Activated CD4-positive, alpha-beta T cell treated with anti-CD3 and anti-CD28 coated beads for 24 hours (primary cell): ENCODE results near the gene SLC13A3.
A peak's percentile ranks its signal among the peaks of the same experiment; 100 is the strongest.
"Not testable (repeated sequence)": the region's sequence is repeated elsewhere in the genome, so short reads cannot be mapped to it uniquely, and the experiment has no call there.

Experiments
- DNase-seq, 2 donors: peaks; one replicate each; pipeline ENCODE4 v3.0.0-alpha.2; 2020; ENCODE audit warnings: low read depth in 2 of 2

SLC13A3 gene

GRCh38 chr20:46681032-46681854 is 30.0 kb upstream of the SLC13A3 start:
- DNase-seq = peak; percentile 57 to 59

- no peak for DNase-seq
These were observed 29.4 kb upstream of the SLC13A3 start for GRCh38 chr20:46680684-46681031.

- no peak for DNase-seq
These were observed 27.3 kb upstream of the SLC13A3 start for GRCh38 chr20:46678516-46678915.

GRCh38 chr20:46677608-46678007 is 26.3 kb upstream of the SLC13A3 start:
- DNase-seq = no peak

GRCh38 chr20:46676649-46677316 is 25.5 kb upstream of the SLC13A3 start:
- not testable (repeated sequence) for DNase-seq

GRCh38 chr20:46674253-46675083 is 23.2 kb upstream of the SLC13A3 start:
- DNase-seq = no peak

- no peak for DNase-seq
These were observed 22.4 kb upstream of the SLC13A3 start for GRCh38 chr20:46673394-46674252.

- no peak for DNase-seq
These were observed 21.4 kb upstream of the SLC13A3 start for GRCh38 chr20:46672543-46673148.

GRCh38 chr20:46671866-46672542 is 20.7 kb upstream of the SLC13A3 start:
- no peak for DNase-seq

- no peak for DNase-seq
These were observed 19.6 kb upstream of the SLC13A3 start for GRCh38 chr20:46670585-46671584.

- DNase-seq = no peak
These were observed 18.9 kb upstream of the SLC13A3 start for GRCh38 chr20:46670228-46670584.

- no peak for DNase-seq
These were observed 15.7 kb upstream of the SLC13A3 start for GRCh38 chr20:46666818-46667515.

GRCh38 chr20:46666306-46666705 is 15.0 kb upstream of the SLC13A3 start:
- DNase-seq = no peak

GRCh38 chr20:46665602-46666001 is 14.3 kb upstream of the SLC13A3 start:
- no peak for DNase-seq

GRCh38 chr20:46663531-46663930 is 12.3 kb upstream of the SLC13A3 start:
- DNase-seq = no peak

GRCh38 chr20:46661659-46662058 is 10.4 kb upstream of the SLC13A3 start:
- DNase-seq = no peak

GRCh38 chr20:46660487-46660886 is 9.2 kb upstream of the SLC13A3 start:
- DNase-seq = no peak

GRCh38 chr20:46657618-46658017 is 6.4 kb upstream of the SLC13A3 start:
- no peak for DNase-seq

GRCh38 chr20:46657137-46657536 is 5.9 kb upstream of the SLC13A3 start:
- DNase-seq = no peak
